ENCODE measurements around the gene PCDHGA2.
A peak's percentile ranks its signal among the peaks of the same experiment; 100 is the strongest.
"Not testable (repeated sequence)": the region's sequence is repeated elsewhere in the genome, so short reads cannot be mapped to it uniquely, and the experiment has no call there.

PCDHGA2 gene

GRCh38 chr5:141349917-141350619 is 11.5 kb downstream of the PCDHGA2 start, which contains the start of gene PCDHGB1:
PCDHGB1 (plus strand) TSS chr5:141350099; CDS start chr5:141350261, 162 bp downstream.
- peak; percentile 41 for DNase-seq

GRCh38 chr5:141351591-141351990 is 13.0 kb downstream of the PCDHGA2 start:
- no peak for DNase-seq

DNA sequence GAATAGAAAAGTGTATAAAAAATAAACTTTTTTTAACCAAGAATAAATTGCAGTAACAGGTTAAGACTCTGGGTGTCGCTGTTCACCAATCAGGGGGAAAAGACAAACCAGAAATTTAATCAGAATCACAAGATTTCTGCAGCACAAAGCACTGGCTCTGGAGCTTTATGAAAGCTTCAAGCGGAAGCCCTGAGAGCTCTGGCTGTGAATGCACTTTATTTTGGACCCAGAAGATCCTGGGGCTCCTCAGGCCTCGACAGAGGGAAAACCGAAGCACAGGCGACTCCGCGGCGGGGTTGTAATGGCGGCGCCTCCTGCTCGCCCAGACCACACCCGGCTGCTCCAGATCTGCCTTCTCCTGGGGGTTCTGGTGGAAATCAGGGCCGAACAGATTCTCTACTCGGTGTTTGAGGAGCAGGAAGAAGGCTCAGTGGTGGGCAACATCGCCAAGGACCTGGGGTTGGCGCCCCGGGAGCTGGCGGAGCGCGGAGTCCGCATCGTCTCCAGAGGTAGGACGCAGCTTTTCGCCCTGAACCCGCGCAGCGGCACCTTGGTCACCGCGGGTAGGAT is 16.4 kb downstream of the PCDHGA2 start, which contains the start of gene PCDHGA4:
PCDHGA4 (plus strand) TSS at position 122 of the 570 bp plus-strand sequence; CDS start at position 209, 87 bp downstream.
- no peak for DNase-seq

- DNase-seq, result no peak
Observed at GRCh38 chr5:141355641-141356040, 17.1 kb downstream of the PCDHGA2 start.

DNA sequence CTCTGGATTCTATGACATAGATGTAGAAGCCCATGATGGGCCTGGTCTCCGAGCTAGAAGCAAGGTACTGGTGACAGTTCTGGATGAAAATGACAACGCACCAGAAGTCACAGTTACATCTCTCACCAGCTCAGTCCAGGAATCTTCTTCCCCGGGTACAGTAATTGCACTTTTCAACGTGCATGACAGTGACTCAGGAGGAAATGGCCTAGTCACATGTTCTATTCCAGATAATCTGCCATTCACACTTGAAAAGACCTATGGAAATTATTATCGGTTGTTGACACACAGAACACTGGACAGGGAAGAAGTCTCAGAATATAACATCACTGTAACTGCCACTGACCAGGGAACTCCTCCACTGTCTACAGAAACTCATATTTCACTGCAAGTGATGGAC is 17.6 kb downstream of the PCDHGA2 start:
- DNase-seq, result no peak

DNA sequence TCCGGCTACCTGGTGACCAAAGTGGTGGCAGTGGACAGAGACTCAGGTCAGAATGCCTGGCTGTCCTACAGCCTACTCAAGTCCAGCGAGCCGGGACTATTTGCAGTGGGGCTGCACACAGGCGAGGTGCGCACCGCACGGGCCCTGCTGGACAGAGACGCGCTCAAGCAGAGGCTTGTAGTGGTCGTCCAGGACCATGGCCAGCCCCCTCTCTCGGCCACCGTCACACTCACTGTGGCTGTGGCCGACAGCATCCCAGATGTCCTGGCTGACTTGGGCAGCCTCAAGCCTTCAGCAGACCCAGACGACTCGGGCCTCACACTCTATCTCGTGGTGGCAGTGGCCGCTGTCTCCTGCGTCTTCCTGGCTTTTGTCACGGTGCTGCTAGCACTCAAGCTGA is 18.4 kb downstream of the PCDHGA2 start:
- DNase-seq, result no peak

GRCh38 chr5:141359790-141360426 is 21.3 kb downstream of the PCDHGA2 start, which contains the start of gene PCDHGB2:
PCDHGB2 (plus strand) TSS chr5:141359994; CDS start chr5:141360136, 142 bp downstream.
- DNase-seq, result peak; percentile 32

GRCh38 chr5:141360685-141361084 is 22.1 kb downstream of the PCDHGA2 start:
- DNase-seq, result no peak

DNA sequence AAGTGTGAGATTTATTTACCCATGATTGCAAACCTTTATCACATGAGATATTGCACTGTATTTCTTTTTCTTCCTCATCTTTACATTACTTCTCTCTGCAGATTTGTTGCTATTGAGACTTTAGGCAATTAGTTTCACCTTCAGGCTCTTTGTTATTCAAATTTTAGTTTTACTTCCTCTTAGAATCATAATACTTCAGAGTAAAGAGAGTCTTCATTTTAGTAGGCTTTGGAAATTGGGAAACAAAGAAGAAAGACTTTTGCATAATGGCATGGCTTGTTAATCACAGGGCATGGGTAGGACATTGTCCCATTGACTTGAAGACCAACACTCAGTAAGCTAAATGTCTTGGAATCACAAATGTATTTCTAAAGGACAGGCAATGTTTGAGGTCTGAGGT is 24.2 kb downstream of the PCDHGA2 start:
- no peak for DNase-seq

DNA sequence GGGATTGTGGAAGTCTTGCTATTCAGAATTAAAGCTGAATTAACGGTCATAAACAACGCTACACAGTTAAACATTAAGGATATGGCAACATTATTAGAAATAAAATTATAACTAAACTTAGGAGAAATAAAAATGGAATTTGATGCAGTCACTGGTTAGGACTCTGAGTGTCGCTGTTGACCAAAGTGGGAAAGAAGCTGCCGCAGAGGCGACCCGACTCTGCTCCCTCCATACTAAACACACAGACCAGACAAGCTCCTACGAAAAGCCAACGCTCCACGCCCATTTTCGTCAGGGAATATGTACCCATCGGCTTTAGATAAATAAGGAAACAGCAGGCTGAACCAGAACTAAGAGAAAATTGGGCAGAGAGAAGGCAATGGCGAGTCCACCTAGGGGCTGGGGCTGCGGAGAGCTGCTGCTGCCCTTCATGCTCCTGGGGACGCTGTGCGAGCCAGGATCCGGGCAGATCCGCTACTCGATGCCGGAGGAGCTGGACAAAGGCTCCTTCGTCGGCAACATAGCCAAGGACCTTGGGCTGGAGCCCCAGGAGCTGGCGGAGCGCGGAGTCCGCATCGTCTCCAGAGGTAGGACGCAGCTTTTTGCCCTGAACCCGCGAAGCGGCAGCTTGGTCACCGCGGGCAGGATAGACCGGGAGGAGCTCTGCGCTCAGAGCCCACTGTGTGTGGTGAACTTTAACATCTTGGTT is 25.5 kb downstream of the PCDHGA2 start, which contains the start of gene PCDHGA5:
PCDHGA5 (plus strand) TSS at position 211 of the 709 bp plus-strand sequence; CDS start at position 380, 169 bp downstream.
- no peak for DNase-seq

GRCh38 chr5:141366016-141366896 is 27.7 kb downstream of the PCDHGA2 start:
- DNase-seq, result no peak

DNA sequence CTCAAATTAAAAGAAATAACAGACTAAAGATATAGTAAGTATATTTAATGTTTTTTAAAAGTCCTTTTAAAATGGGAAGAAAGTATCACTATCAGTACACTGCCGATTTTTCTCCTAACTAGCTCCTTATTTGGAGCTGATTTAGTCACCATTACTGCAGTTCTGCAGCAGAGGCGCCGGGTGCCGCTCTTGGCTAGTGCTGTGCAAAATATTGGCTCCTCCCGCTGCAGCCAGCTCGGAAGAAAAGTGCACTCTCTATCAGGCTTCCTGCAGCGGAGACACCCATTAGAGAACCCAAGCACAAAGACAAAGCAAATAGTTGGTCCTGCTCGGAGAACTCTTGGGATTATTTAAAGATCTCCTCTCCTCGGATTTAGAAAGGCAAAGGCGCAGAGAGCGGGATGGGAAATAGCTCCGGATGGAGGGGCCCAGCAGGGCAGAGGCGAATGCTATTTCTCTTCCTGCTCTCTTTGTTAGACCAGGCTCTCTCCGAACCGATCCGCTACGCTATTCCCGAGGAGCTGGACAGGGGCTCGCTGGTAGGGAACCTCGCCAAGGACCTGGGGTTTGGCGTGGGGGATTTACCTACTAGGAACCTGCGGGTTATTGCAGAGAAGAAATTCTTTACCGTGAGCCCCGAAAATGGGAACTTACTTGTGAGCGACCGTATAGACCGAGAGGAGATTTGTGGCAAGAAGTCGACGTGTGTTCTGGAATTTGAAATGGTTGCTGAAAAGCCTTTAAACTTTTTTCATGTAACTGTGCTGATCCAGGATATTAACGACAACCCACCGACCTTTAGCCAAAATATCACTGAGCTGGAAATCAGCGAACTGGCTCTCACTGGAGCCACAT is 31.7 kb downstream of the PCDHGA2 start, which contains the start of gene PCDHGB3:
PCDHGB3 (plus strand) TSS at position 249 of the 855 bp plus-strand sequence; CDS start at position 402, 153 bp downstream.
- DNase-seq, result no peak

- DNase-seq, result no peak
Observed at GRCh38 chr5:141371572-141372475, 33.3 kb downstream of the PCDHGA2 start.

GRCh38 chr5:141373673-141374317 is 35.2 kb downstream of the PCDHGA2 start, which contains the start of gene PCDHGA6:
PCDHGA6 (plus strand) TSS chr5:141373891; CDS start chr5:141374084, 193 bp downstream.
- DNase-seq, result no peak

DNA sequence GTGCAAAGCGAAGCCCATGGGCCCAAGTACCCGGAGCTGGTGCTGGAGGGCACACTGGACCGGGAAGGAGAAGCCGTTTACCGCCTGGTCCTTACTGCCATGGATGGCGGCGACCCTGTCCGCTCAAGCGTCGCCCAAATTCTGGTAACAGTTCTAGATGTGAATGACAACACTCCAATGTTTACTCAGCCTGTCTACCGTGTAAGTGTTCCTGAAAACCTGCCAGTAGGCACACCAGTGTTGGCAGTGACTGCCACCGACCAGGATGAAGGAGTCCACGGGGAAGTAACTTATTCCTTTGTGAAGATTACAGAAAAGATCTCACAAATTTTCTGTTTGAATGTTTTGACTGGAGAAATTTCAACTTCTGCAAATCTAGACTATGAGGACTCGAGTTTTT is 36.1 kb downstream of the PCDHGA2 start:
- no peak for DNase-seq

- DNase-seq, result not testable (repeated sequence)
Observed at GRCh38 chr5:141375444-141376155, 37.0 kb downstream of the PCDHGA2 start.

DNA sequence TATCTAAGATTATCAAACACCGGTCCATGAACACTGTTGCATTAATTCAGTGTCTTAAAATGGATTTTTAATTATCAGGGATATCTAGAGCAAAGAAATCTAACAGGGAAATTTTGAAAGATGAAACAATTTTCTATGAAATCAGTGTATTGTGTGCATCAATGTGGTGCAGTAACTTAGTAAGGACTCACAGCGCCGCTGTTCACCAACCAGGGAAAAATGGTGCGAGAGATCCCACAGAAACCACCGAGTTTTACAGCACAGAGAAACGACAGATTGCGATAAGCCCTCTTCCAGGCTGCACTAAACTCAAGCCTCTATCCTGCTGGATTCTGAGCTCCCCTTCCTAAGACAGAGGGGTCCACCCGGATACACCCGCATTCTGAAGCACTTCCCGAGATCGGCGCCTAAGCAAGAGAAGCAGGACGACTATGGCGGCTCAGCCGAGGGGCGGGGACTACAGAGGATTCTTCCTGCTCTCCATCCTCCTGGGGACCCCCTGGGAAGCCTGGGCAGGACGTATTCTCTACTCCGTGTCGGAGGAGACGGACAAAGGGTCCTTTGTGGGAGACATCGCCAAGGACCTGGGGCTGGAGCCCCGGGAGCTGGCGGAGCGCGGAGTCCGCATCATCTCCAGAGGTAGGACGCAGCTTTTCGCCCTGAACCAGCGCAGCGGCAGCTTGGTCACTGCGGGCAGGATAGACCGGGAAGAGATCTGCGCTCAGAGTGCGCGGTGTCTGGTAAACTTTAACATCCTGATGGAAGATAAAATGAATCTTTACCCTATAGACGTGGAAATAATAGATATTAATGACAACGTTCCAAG is 44.1 kb downstream of the PCDHGA2 start, which contains the start of gene PCDHGA7:
PCDHGA7 (plus strand) TSS at position 274 of the 826 bp plus-strand sequence; CDS start at position 432, 158 bp downstream.
- no peak for DNase-seq

All from NCI-H1694 treated with DMSO at 0.1 percent for 48 hours (cell line).